Measurements from ENCODE around the gene ESYT2.

ESYT2 gene

GRCh38 chr7:158767707-158768106 lies 61.6 kb downstream of the ESYT2 start:
- no peak for DNase-seq (ENCODE audit: low spot score)

- no peak for DNase-seq (ENCODE audit: low spot score)
Measured at GRCh38 chr7:158766570-158767281, 62.6 kb downstream of the ESYT2 start.

GRCh38 chr7:158765020-158765419 lies 64.3 kb downstream of the ESYT2 start:
- DNase-seq (ENCODE audit: low spot score) = no peak

GRCh38 chr7:158763454-158764033 lies 65.8 kb downstream of the ESYT2 start:
- DNase-seq (ENCODE audit: low spot score) = no peak

GRCh38 chr7:158761945-158762344 lies 67.4 kb downstream of the ESYT2 start:
- no peak for DNase-seq (ENCODE audit: low spot score)

GRCh38 chr7:158760936-158761335 lies 68.4 kb downstream of the ESYT2 start:
- DNase-seq (ENCODE audit: low spot score) = no peak

- DNase-seq (ENCODE audit: low spot score) = no peak
Measured at GRCh38 chr7:158760445-158760764, 68.9 kb downstream of the ESYT2 start.

- no peak for DNase-seq (ENCODE audit: low spot score)
Measured at GRCh38 chr7:158759749-158760444, 69.4 kb downstream of the ESYT2 start.

GRCh38 chr7:158759245-158759614 lies 70.1 kb downstream of the ESYT2 start:
- DNase-seq (ENCODE audit: low spot score) = no peak

- DNase-seq (ENCODE audit: low spot score) = no peak
Measured at GRCh38 chr7:158758586-158759244, 70.6 kb downstream of the ESYT2 start.

GRCh38 chr7:158757404-158757989 lies 71.8 kb downstream of the ESYT2 start:
- no peak for DNase-seq (ENCODE audit: low spot score)

GRCh38 chr7:158754746-158755444 lies 74.4 kb downstream of the ESYT2 start:
- no peak for DNase-seq (ENCODE audit: low spot score)

- DNase-seq (ENCODE audit: low spot score) = no peak
Measured at GRCh38 chr7:158753900-158754299, 75.4 kb downstream of the ESYT2 start.

GRCh38 chr7:158751751-158752150 lies 77.6 kb downstream of the ESYT2 start:
- no peak for DNase-seq (ENCODE audit: low spot score)

GRCh38 chr7:158751199-158751598 lies 78.1 kb downstream of the ESYT2 start:
- no peak for DNase-seq (ENCODE audit: low spot score)

GRCh38 chr7:158750702-158751101 lies 78.6 kb downstream of the ESYT2 start:
- no peak for DNase-seq (ENCODE audit: low spot score)

GRCh38 chr7:158749396-158749795 lies 79.9 kb downstream of the ESYT2 start:
- no peak for DNase-seq (ENCODE audit: low spot score)

GRCh38 chr7:158748335-158748734 lies 81.0 kb downstream of the ESYT2 start:
- no peak for DNase-seq (ENCODE audit: low spot score)

GRCh38 chr7:158747408-158747807 lies 81.9 kb downstream of the ESYT2 start:
- DNase-seq (ENCODE audit: low spot score) = no peak

- DNase-seq (ENCODE audit: low spot score) = no peak
Measured at GRCh38 chr7:158746957-158747356, 82.4 kb downstream of the ESYT2 start.

GRCh38 chr7:158745057-158745715 lies 84.1 kb downstream of the ESYT2 start:
- DNase-seq (ENCODE audit: low spot score) = no peak

- no peak for DNase-seq (ENCODE audit: low spot score)
Measured at GRCh38 chr7:158744070-158744469, 85.2 kb downstream of the ESYT2 start.
